HL-60 (cell line): ENCODE results near the gene DPF3.

Experiments
- DNase-seq, 2 experiments: peaks; one replicate each; pipeline ENCODE4 v3.0.0-alpha.2; 2010 to 2020; ENCODE audit warnings: low read depth in 1 of 2, low spot score in 1 of 2
- H3K27ac ChIP-seq: fragments of 250-450 bp; sonication (Bioruptor Pico); replicated peaks from 2 replicates; pipeline ENCODE4 v1.5.1; 2020; ENCODE audit warnings: mild to moderate bottlenecking, moderate library complexity
- H3K27me3 ChIP-seq: fragments of 250-450 bp; sonication (Bioruptor Pico); 2 replicates; pipeline ENCODE4 v1.5.1; 2021; ENCODE audit warnings: mild to moderate bottlenecking, moderate library complexity; ENCODE audit not compliant: insufficient read depth, poor library complexity, severe bottlenecking
- H3K4me3 ChIP-seq: replicated peaks from 2 replicates; pipeline ENCODE4 v1.5.1; 2011; ENCODE audit warnings: mild to moderate bottlenecking, control low read depth, low read length; ENCODE audit not compliant: insufficient read depth
- GABPA ChIP-seq: IDR thresholded peaks from 2 replicates; pipeline ENCODE4 v1.6.1; 2012; ENCODE audit warnings: low read depth
- POLR2AphosphoS5 ChIP-seq: IDR thresholded peaks from 2 replicates; pipeline ENCODE4 v1.6.1; 2012; ENCODE audit warnings: low read depth
- SPI1 ChIP-seq: IDR thresholded peaks from 2 replicates; pipeline ENCODE4 v1.6.1; 2012; ENCODE audit warnings: low read depth, mild to moderate bottlenecking, borderline replicate concordance
- TF ChIP-seq, protein P1 (sequence below): IDR thresholded peaks from one replicate; pipeline ENCODE4 v1.5.1; 2011; ENCODE audit warnings: low read length, control low read depth, inconsistent platforms; ENCODE audit not compliant: insufficient read depth
- TF ChIP-seq, protein P2 (sequence below): IDR thresholded peaks from 2 replicates; pipeline ENCODE4 v1.6.1; 2012; ENCODE audit warnings: low read depth; ENCODE audit not compliant: insufficient replicate concordance

Gene DPF3

DNA sequence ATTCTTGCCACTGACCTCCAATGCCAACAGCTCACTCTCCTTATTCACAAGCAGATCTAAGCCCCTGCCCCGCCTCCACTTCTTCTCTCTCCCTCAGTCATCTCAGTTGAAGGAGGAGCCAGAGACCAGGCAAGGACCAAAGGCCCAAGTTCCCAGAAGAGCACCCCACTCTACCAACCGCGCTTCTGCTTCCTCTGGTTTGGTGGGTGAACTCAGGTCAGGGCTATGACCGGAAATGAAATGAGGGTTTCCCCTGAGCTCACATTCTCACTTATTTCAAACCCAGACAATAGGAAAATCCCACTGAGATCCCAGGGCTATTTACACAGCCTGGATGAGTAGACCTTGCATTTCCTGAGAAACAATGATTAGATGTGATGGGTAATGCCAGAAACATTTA lies 9.9 kb downstream of the DPF3 start:
- no peaks in the 10 kb centered on the region for H3K27me3 ChIP-seq
- H3K27ac ChIP-seq, result no peak overlapping the region
- TF ChIP-seq GABPA, result no peak
- TF ChIP-seq, protein P1, sequence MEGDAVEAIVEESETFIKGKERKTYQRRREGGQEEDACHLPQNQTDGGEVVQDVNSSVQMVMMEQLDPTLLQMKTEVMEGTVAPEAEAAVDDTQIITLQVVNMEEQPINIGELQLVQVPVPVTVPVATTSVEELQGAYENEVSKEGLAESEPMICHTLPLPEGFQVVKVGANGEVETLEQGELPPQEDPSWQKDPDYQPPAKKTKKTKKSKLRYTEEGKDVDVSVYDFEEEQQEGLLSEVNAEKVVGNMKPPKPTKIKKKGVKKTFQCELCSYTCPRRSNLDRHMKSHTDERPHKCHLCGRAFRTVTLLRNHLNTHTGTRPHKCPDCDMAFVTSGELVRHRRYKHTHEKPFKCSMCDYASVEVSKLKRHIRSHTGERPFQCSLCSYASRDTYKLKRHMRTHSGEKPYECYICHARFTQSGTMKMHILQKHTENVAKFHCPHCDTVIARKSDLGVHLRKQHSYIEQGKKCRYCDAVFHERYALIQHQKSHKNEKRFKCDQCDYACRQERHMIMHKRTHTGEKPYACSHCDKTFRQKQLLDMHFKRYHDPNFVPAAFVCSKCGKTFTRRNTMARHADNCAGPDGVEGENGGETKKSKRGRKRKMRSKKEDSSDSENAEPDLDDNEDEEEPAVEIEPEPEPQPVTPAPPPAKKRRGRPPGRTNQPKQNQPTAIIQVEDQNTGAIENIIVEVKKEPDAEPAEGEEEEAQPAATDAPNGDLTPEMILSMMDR, result no peak
- no peak for TF ChIP-seq POLR2AphosphoS5
- no peak for TF ChIP-seq SPI1
- TF ChIP-seq, protein P2, sequence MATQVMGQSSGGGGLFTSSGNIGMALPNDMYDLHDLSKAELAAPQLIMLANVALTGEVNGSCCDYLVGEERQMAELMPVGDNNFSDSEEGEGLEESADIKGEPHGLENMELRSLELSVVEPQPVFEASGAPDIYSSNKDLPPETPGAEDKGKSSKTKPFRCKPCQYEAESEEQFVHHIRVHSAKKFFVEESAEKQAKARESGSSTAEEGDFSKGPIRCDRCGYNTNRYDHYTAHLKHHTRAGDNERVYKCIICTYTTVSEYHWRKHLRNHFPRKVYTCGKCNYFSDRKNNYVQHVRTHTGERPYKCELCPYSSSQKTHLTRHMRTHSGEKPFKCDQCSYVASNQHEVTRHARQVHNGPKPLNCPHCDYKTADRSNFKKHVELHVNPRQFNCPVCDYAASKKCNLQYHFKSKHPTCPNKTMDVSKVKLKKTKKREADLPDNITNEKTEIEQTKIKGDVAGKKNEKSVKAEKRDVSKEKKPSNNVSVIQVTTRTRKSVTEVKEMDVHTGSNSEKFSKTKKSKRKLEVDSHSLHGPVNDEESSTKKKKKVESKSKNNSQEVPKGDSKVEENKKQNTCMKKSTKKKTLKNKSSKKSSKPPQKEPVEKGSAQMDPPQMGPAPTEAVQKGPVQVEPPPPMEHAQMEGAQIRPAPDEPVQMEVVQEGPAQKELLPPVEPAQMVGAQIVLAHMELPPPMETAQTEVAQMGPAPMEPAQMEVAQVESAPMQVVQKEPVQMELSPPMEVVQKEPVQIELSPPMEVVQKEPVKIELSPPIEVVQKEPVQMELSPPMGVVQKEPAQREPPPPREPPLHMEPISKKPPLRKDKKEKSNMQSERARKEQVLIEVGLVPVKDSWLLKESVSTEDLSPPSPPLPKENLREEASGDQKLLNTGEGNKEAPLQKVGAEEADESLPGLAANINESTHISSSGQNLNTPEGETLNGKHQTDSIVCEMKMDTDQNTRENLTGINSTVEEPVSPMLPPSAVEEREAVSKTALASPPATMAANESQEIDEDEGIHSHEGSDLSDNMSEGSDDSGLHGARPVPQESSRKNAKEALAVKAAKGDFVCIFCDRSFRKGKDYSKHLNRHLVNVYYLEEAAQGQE, result no peak
- DNase-seq, result no peak
- H3K4me3 ChIP-seq, result no peak overlapping the region

DNA sequence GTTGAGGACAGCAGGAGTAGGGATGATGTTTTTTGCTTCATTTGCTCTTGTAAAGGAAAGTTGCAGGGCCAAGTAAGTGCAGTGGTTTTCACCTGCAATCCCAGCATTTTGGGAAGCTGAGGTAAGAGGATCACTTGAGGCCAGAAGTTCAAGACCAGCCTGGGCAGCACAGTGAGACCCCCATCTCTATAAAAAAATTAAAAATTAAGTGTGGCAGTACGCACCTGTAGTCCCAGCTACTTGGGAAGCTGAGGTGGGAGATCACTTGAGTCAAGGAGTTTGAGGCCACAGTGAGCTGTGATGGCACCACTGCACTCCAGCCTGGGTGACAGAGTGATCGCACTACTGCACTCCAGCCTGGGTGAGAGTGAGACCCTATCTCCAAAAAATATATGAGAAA lies 10.8 kb downstream of the DPF3 start:
- no peaks in the 10 kb centered on the region for H3K27me3 ChIP-seq
- H3K4me3 ChIP-seq, result no peak overlapping the region
- DNase-seq, result no peak
- no peak for TF ChIP-seq GABPA
- TF ChIP-seq POLR2AphosphoS5, result no peak
- TF ChIP-seq, protein P2, result no peak
- TF ChIP-seq, protein P1, result no peak
- H3K27ac ChIP-seq, result no peak overlapping the region

DNA sequence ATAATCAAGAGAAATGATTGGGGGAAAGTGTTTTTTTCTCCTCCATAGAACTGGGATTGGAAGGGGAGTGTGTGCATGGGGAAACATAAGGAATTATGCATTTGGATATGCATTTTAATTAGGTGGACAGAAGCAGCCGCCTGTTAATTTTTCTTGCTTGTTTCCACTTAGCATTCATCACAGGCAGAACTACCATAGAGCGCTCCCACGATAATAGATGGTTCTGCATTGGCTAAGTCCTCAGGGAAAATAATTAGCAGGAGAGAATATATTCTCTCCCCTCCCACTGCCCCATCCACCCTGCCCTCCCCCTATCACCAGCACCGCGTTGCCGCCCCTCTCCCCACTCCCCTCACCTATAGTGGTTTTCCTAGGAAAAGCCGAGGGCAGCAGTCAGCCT lies 11.4 kb downstream of the DPF3 start:
- DNase-seq, result no peak
- Histone ChIP-seq H3K4me3 (no peak overlapping the region), H3K27me3 (no peaks in the 10 kb centered on the region), H3K27ac (no peak overlapping the region)
- TF ChIP-seq SPI1 (no peak), POLR2AphosphoS5 (no peak)
- TF ChIP-seq, protein P1, result no peak

DNA sequence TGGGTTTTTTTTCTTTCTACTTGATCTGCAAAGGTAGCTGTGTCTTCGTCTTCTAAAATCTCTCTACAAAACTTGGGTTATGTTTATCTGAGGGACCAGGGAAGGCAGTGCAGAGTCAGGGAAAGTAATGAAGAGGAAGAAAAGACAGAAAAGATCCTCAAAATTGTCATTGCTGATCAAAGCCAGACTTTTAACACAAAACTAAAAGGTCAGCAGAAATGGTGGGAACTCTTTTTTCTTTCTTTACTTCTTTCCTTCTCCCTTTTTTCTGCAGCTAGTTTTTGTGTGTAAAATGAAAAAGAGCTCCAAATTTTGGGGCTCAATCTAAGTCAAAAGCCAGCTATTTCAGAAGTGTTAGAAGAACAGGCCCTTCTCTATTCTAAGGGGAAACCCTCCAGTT lies 11.9 kb downstream of the DPF3 start:
- no peak overlapping the region for H3K4me3 ChIP-seq
- no peak overlapping the region for H3K27ac ChIP-seq
- no peak for TF ChIP-seq POLR2AphosphoS5
- no peak for TF ChIP-seq SPI1
- no peak for TF ChIP-seq GABPA
- TF ChIP-seq, protein P1, result no peak
- TF ChIP-seq, protein P2, result no peak
- no peak for DNase-seq
- no peaks in the 10 kb centered on the region for H3K27me3 ChIP-seq
